GM19438 (cell line): Measurements from ENCODE around the gene GOLGA3.
"Not testable (repeated sequence)": the region's sequence is repeated elsewhere in the genome, so short reads cannot be mapped to it uniquely, and the experiment has no call there.

ENCODE experiments used
- ATAC-seq: cut with Tn5 transposase; IDR thresholded peaks from one replicate; pipeline ENCODE4 v1.9.1; 2021; ENCODE audit warnings: low read depth; ENCODE audit not compliant: unreplicated experiment

GOLGA3 gene

DNA sequence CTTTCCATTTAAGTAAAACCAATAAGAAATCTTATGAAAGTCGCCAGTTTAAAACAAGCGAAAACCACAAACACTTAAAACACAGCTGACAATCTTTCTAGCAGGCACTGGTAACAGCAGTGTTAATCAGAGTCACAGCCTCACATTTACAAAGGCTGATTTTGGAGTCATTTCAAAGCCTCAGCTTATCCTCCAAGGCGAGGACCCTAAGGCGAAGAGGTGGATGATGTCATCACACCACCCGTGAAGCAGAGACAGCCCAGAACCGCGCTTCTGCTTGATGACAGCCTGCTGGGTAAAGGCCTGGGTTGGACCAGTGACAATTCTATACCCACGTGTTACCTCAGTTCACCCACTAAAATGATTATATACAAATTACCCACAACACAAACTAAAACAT lies 10.1 kb downstream of the GOLGA3 start:
- no peak for ATAC-seq

DNA sequence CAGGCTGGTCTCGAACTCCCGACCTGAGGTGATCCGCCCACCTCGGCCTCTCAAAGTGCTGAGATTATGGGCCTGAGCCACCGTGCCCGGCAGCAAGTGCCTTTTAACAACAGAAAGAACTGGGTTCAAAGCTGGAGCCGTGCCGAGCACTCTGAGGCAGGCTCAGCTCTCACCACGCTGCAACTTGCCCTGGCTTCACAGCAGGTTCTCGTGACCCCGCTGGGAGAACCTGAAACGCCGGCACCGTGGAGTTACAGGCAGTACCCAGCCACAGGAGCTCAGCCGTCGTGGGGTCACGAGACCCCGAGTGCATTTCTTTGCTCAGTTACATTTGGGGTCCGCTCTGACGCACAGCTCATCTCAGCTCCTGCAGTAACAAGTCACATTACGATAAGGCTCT lies 14.4 kb downstream of the GOLGA3 start:
- ATAC-seq: no peak

DNA sequence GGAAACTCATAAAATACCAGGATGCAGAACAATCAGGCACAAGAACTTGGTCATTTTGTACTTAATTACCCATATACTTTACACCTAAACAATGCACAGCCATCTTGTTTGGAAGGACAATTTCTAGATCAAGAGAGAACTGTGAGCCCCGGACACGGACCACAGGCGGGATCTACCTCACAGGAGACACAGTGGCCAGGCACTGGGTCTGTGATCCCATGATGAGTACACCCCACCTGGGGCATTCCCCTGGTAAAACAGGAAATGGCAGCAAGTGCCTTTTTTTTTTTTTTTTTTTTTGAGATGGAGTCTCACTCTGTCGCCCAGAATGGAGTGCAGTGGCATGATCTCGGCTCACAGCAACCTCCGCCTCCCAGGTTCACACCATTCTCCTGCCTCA lies 15.2 kb downstream of the GOLGA3 start:
- ATAC-seq: no peak

DNA sequence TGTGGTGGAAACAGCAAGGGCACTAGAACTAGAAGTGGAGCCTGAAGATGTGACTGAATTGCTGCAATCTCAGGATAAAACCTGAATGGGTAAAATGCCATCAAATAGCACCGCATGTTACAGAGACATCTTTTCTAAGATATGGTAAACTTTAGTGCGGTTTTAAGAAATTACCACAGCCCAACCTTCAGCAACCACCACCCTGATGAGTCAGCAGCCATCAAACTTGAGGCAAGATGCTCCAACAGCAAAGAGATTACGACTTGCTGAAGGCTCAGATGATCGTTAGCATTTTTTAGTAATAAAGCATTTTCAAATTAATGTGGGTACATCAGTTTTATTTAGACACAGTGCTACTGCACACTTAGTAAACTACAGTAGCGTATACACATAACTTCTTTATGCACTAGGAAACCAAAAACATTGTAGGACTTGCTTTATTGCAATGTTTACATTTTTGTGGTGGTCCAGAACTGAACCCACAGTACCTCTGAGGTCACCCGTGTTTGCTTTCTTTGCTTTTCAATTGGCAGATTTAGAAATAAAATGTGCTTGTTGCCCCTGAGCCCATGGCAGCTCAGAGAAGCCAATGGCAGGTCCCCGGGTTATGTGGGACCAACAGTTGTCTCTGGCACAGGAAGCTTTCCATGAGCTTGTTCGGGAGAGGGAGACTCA lies 15.9 kb downstream of the GOLGA3 start:
- no peak for ATAC-seq

DNA sequence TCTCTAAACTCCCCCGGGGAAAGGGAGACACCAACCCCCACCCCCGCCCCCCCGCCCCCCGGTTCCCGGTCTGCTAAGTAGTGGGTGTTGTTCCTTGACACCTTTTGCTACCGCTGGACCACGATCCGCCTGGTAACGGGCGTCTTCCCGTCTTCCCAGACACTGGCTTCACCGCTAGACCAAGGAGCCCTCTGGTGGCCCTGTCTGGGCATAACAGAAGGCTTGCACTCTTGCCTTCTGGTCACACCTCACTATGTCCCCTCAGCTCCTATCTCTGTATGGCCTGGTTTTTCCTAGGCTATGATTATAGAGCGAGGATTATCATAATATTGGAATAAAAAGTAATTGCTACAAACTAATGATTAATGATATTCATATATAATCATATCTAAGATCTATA lies 19.3 kb downstream of the GOLGA3 start:
- ATAC-seq: not testable (repeated sequence)

DNA sequence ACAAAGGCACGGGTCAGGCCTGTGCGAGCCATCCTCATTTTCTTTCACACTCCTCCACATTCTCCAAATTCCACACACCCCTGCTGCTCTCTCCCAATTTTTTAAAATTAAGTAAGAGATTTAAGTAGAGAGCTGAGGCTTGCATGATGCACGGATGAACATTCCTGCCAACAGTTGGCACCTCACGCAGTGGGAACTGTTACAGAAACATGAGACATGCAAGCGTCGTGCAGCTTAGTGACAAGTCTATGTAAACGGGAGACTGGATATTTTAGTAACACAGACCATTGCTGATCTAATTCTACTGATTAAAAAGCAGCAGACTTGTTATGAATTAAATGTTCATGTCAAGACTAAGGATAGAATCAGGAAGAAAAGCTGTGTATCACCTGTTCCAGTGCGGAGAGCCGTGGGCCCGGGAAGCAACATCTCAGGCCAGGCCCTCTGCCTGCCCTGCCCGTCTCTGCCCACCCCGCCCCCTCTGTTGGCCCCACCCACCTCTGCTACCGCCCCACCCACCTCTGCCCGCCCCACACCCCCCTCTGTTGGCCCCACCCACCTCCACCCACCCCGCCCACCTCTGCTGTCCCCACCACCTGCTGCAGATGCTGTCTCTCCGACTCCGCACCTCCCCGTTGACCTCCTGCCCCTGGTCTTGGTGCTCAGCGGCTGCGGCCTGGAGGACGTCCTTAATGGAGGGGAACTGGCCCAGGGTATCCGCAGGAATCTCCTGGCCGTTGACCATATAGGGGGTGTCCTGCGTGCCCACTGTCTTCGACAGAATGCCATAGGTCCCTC lies 21.2 kb downstream of the GOLGA3 start:
- ATAC-seq: no peak

DNA sequence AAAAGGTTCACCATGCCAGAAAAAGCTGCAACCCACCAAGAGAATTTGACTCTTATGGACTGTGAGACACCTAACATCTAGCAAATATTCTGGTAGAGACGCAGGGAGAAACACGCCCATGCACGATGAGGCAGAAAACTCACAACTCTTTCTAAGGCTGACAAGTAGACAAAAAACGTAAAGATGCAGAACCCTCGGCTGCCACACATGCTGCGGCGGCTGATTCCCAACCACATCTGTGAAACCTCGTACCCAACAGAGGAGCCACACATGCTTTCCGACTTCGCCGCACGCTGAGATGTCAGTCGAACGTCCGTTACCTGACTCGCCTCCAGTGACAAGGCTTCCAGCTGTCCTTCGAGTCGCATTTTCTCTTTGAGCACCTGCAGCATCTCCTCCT lies 21.8 kb downstream of the GOLGA3 start:
- ATAC-seq: no peak

DNA sequence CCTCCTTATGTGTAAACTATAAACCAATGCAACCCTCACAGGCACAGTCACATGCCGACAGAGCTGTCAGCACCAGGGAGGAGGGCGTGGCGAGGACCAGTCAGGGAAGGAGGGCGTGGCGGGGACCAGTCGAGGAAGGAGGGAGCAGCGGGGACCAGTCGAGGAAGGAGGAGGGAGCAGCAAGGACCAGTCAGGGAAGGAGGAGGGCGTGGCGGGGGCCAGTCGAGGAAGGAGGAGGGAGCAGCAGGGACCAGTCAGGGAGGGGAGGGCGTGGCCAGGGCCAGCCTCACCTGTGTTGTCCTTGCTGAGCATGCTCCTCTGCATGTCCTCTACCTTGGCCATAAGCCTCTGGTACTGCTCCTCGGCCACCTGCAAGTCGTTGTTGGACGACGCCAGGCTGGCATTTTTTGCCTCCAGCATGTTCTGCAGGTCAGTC lies 24.2 kb downstream of the GOLGA3 start:
- ATAC-seq: no peak

DNA sequence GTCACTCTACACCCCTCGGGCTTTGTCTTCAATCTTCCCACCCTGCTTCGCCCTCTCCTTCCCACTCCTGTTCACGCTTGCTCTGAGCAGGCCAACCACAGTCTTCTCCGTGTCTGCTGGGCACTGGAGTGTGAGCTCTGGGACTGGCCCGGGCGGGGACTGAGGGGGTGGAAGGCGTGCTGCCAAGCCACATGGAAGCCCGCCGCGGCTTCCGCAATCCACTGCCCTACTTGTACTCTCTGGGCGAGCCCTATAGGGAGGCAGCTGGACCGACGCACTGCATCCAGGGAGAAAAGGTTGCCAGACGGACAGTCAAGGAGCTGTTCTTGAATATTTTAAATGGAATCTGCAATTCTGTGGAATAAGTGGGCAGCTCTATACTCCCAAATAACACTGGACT lies 24.8 kb downstream of the GOLGA3 start:
- ATAC-seq: no peak

DNA sequence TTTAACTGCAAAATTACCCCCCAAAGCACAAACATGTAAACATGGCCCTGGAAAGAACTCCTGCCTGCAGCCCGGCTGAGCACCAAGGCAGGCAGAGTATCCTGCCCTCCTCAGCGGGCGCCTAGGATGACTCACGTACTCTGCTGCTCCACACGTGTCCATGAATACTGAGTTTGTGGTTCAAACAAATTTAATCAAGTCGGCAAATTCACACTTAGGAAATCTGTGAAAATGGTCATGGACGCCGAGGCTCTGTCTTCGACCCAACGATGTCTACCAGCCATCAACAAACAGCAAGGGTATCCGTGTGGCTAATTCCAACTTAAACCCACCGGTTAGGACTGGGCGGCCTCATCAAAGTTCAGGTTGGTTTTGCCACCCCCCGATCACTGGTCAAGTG lies 25.5 kb downstream of the GOLGA3 start:
- ATAC-seq: no peak

DNA sequence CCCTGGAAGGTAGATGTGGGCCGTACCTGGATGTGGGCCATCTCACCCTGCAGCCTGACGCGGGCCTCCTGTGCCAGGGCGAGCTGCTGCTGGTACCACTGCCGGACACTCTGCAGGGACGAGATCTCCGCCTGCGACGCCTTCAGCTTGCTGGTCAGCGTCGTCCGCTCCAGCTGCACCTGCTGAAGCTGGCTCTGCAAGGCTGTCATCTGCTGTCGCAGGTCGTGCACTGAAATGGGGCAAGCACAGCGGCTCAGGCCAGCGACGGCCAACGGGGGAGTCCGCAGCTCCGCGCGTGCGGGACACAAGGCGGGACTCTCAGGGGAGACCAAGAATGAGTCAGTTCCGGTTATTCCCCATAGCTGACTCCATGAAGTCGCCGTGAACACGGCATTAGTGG lies 26.9 kb downstream of the GOLGA3 start:
- no peak for ATAC-seq

DNA sequence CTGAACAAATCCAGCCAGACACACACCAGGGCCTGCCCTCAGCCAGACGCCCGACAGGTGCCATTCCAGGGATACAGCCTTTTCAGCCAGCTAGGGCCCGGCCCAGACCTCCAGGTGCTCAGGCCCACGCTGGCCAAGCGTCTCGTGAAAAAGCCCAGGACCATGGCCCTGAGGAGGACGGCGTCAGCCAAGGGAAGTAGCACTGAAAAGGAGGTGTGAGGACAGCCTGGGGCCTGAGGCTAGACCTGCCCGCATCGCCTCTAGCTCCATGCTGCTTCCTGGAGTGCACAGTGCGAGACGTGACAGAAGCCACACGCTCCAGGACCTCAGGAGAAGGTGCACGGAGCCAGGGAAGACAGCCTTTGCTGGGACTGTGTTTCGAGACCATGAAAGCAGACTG lies 29.8 kb downstream of the GOLGA3 start:
- no peak for ATAC-seq

DNA sequence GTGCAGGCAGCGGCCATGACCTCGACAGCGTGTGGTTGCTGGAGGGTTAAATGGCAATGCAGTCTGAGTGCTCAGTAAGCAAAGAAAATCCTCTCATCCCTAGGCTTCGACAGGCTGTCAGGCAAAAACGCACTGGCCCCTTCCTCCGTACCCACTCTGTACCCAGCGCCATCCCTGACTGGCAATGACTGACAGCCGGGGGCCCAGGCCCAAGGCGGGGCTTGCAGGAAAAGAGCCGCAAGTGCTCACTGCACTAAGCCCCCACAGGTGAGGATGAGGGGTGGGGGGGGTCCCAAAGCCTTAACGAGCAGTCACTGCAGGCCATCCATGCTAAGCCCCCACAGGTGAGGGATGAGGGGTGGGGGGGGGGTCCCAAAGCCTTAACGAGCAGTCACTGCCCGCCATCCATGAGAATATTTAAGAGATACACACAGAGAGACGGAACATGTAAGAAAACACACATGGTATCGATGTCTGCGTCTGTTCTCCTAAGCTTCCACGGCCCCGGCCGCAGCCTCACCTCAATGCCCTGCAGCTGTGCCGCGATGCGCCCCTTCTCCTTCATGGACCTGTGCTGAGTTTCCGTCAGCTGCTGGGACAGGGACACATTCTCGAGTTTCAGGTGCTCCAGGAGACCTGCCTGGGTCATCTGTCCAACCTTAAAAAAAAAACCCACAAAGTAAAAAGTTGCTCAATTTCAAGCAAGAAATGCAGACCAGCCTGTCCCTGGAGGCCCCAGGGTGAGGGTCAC lies 30.7 kb downstream of the GOLGA3 start:
- no peak for ATAC-seq

DNA sequence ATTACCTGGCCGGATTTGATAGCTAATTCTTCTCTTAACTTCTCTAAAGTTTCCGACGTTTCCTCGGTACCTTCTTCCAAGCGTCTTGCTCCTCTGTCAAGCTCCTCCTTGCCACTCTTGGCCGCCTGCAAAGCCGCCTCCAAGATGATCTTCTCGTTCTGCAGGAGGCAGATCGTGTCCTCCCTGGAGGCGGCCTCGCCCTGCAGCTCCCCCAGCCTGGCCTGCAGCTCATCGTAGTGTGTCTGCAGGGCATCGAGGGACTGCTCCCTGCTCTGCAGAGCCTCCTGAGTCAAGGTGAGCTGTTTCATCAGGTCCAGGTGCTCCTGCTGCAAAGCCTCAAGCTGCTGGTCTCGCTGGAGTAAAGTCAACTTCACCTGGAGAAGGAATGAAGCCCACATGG lies 32.8 kb downstream of the GOLGA3 start:
- ATAC-seq: no peak

DNA sequence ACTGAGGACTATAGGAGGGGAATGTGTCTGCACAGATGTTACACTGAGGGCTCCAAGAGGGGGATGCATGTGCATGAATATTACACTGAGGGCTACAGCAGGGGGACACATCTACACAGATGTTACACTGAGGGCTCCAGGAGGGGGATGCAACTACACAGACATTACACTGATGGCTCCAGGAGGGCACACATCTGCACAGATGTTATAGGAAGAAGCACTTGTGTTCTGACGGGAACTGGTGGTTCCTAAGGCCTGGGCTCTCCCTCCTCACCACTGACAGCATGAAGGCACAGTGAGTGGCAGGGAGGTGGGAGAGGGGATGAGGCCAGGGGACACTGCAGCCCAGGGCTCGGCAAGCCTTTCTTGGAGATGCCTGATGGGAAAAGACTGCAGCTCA lies 36.7 kb downstream of the GOLGA3 start:
- not testable (repeated sequence) for ATAC-seq

DNA sequence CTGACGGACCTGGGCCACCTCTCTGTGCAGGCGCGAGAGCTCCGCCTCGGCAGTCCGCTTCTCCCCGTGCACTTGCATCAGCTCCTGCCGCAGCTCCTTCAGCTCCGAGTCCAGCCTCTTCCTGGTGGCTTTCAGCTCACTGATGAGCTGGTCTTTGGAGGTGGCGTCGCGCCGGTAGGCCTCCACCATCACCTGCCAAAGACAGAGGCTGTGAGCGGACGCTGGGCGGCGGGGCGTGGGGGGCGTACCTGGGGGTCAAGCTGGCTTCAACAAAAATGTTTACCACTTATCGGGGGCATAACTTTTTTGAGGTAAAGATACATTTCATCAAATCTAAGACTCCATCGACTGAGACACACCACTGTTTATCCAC lies 39.6 kb downstream of the GOLGA3 start:
- ATAC-seq: no peak

DNA sequence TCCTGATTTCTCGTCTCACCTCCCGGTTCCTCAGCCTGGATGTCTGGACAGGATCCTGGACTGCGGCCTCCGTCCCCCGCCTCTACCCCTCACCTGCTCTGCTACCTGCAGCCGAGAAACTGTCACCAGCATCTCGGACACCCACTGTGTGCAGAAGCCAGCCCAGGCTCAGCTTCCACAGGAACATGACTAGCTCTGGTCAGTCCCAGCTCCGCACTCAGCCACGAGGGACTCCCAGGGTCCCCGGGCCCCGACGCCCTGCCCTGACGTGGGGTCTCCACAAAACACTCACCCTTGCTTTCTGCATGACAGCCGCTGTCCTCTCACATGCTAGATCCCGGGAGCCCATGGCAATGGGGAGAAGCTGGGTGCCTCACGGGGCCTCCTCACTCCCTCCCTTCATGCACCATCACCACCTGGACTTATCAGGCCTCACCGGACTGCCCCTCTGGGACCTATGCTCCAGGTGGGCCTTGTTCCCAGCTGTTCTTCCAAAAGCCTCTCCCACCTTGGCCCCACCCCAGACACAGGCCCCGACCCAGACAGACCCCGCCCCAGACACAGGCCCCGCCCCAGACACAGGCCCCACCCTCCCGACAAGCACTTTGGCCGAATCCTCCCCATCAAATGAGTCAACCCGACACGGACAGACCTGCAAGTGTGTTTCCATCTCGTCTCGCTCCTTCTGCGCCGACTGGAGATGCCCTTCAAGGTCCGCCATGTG lies 40.1 kb downstream of the GOLGA3 start:
- ATAC-seq: no peak

DNA sequence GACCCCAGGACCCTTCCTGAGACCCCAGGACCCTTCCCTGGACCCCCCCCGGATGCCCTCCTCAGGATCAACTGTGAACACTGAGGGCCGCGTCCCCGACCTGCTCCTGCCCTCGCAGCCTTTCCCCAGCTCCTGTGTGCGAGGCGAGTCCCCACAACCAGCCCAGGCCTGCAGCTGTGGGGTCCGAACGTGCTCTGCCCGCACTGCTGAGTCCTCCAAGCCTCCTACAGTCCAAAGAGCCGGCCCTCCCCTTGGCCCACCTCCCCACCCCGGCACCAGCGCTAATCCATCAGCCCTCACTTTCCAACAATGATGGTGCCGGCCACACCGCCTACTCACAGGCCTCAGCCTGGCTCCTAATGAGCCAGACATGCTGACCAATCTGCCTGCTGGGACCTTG lies 40.8 kb downstream of the GOLGA3 start:
- no peak for ATAC-seq

DNA sequence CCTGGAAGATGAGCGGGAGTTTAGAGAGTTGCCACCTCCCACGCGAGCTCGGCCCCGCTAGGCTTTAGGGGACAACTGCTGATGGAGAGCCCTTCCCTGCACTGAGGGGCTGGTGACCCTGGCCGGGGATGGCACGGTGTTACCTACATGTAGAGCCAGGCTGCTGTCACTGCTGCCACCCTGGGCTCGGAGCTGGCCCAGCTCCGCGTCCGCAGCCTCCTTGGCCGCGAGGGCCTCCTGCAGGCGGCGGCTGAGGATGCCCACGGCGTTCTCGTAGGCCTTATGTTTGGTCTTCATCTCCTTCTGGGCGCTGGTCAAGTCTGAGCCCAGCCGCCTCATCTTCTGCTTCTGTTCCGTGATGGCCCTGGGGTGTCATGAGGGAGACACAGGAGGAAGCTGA lies 42.5 kb downstream of the GOLGA3 start:
- ATAC-seq: no peak

DNA sequence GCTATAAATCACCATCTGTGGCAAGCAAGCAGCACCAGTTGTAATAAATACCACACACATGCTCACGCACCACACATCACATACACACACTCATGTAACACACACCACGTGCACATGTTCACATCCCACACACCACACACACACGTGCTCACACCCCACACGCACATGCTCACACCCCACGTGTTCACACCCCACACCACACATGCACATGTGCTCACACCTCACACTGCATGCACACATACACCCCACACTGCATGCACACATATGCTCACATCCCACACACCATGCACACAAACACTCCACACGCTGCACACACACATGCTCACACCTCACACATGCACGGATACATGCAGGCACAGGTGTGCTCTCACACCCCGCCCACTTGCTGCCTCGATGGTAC lies 44.1 kb downstream of the GOLGA3 start:
- no peak for ATAC-seq

DNA sequence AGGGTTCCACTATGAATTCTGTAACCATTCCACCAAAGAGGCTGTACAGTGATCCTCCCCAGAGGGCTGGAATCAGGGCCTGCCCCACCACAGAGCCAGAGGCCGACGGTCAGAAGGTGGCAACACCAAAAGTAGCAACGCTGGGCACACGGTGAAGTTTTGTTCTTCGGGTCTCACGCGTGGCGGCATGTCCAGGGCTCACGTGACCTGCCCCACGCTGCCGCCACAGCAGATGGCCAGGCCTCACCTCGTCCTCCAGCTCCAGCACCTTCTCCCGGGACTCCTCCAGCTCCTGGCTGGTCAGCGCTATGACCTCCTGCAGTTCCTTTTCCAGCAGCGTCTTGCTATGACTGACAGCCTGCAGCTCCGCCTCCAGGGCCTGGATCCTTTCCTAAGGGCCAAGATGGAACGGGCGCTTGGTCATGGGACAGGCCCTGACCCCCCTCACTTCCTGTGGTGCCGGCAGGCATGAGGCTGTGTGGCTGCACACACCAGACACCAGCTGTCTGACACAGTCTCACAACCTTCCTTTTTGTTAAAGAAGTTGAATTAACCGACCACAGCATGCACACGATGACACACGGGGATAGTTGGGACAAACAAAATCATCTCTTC lies 44.6 kb downstream of the GOLGA3 start:
- ATAC-seq: no peak
